ENCODE results near the gene ATAD2B. TPM values are rescaled to one million over a fixed set of nuclear protein-coding genes. Genes with fewer than 3 reads are reported as not detected.
A peak's percentile ranks its signal among the peaks of the same experiment; 100 is the strongest.

The ATAD2B gene
- total and polyA plus RNA-seq, 11 donors = 2.8 to 13.3 (median 8.1) TPM

GRCh38 chr2:23698721-23699579, 228.0 kb downstream of the ATAD2B start:
- no peak for ATAC-seq
- TF ChIP-seq POLR2A (IDR thresholded peaks at IDR 0.05) = no peak
- no peak for TF ChIP-seq CTCF (IDR thresholded peaks at IDR 0.05)
- Histone ChIP-seq H3K9me3 (no peaks in the 10 kb centered on the region), H3K4me1 (peaks cover 0 to 7% (median 0%) of the 10 kb centered on the region in 12 donors), H3K4me3 (no peak overlapping the region), H3K36me3 (peaks cover 0 to 24% (median 0%) of the 10 kb centered on the region in 9 donors), H3K27ac (no peak overlapping the region), H3K27me3 (no peaks in the 10 kb centered on the region)
- intact Hi-C loops (cut with DNase I) = no loop called here
- peak in 2 of 5 donors; percentile 16 to 30 for DNase-seq
- 70 to 81% (median 74%) methylated on average over 16 to 17 of the region's 17 CpGs for WGBS, 4 donors

Other genes with a start within 250 kb of the ATAD2B start
- gene UBXN2A, start 13.3 kb upstream of the ATAD2B start, total RNA-seq = 10 to 100 TPM; 15.8 to 24.0 (median 19.6) TPM
- gene UBXN2A, start 13.3 kb upstream of the ATAD2B start, polyA plus RNA-seq = 10 to 100 TPM in 1 of 2 donors, 1 to 10 TPM in 1; 9.6 to 12.7 TPM
- gene MFSD2B, start 83.0 kb upstream of the ATAD2B start, total RNA-seq = under 1 TPM in 2 of 9 donors, not detected in 7; 0.09 to 0.19 TPM
- under 1 TPM in 1 of 2 donors, not detected in 1; 0.01 TPM for gene MFSD2B, start 83.0 kb upstream of the ATAD2B start, polyA plus RNA-seq
- 1 to 10 TPM; 4.9 to 9.8 (median 6.1) TPM for gene WDCP, start 120.3 kb upstream of the ATAD2B start, total RNA-seq
- gene WDCP, start 120.3 kb upstream of the ATAD2B start, polyA plus RNA-seq = 1 to 10 TPM; 1.9 to 4.8 TPM
- gene FKBP1B, start 122.6 kb upstream of the ATAD2B start, total RNA-seq = 1 to 10 TPM; 1.4 to 7.6 (median 2.6) TPM
- gene FKBP1B, start 122.6 kb upstream of the ATAD2B start, polyA plus RNA-seq = 1 to 10 TPM; 1.9 to 4.7 TPM
- gene SF3B6, start 149.2 kb upstream of the ATAD2B start, total RNA-seq = 10 to 100 TPM; 49.7 to 89.6 (median 58.4) TPM
- gene SF3B6, start 149.2 kb upstream of the ATAD2B start, polyA plus RNA-seq = 100 to 1,000 TPM in 1 of 2 donors, 10 to 100 TPM in 1; 37.4 to 121 TPM
- 10 to 100 TPM in 4 of 9 donors, 1 to 10 TPM in 5; 4.7 to 21.8 (median 9.6) TPM for gene TP53I3, start 157.7 kb upstream of the ATAD2B start, total RNA-seq
- gene TP53I3, start 157.7 kb upstream of the ATAD2B start, polyA plus RNA-seq = 10 to 100 TPM; 15.4 to 23.3 TPM
- under 1 TPM in 5 of 9 donors, not detected in 4; 0.50 to 0.76 (median 0.59) TPM for gene PFN4, start 196.2 kb upstream of the ATAD2B start, total RNA-seq
- gene PFN4, start 196.2 kb upstream of the ATAD2B start, polyA plus RNA-seq = 1 to 10 TPM in 1 of 2 donors, under 1 TPM in 1; 0.14 to 2.1 TPM
- 10 to 100 TPM; 11.1 to 36.9 (median 21.2) TPM for gene FAM228B, start 196.3 kb upstream of the ATAD2B start, total RNA-seq
- 10 to 100 TPM in 1 of 2 donors, 1 to 10 TPM in 1; 5.4 to 31.9 TPM for gene FAM228B, start 196.3 kb upstream of the ATAD2B start, polyA plus RNA-seq
- gene FAM228A, start 247.9 kb upstream of the ATAD2B start, total RNA-seq = 1 to 10 TPM in 2 of 9 donors, under 1 TPM in 4, not detected in 3; 0.19 to 1.9 (median 0.84) TPM
- gene FAM228A, start 247.9 kb upstream of the ATAD2B start, polyA plus RNA-seq = under 1 TPM; 0.29 to 0.50 TPM

Data from heart left ventricle (tissue), 16 donors.